Peyer's patch (tissue), 4 donors: Measurements from ENCODE around the gene IL22RA2.

Experiments used
- CTCF ChIP-seq, 6 experiments: fragments of 450-650 bp in 4 of 6; fragments of 200-600 bp in 2 of 6; sonication (generic) in 1 of 6; IDR thresholded peaks; one replicate each; pipeline ENCODE4 v1.5.1; 2017 to 2019; ENCODE audit warnings: antibody characterized with exemption in 6 of 6, mild to moderate bottlenecking in 3 of 6, moderate library complexity in 1 of 6
- POLR2A ChIP-seq, 2 donors: fragments of 450-650 bp; IDR thresholded peaks; one replicate each; pipeline ENCODE4 v1.5.1; 2017; ENCODE audit warnings: antibody characterized with exemption in 2 of 2, mild to moderate bottlenecking in 2 of 2, moderate library complexity in 2 of 2

DNA sequence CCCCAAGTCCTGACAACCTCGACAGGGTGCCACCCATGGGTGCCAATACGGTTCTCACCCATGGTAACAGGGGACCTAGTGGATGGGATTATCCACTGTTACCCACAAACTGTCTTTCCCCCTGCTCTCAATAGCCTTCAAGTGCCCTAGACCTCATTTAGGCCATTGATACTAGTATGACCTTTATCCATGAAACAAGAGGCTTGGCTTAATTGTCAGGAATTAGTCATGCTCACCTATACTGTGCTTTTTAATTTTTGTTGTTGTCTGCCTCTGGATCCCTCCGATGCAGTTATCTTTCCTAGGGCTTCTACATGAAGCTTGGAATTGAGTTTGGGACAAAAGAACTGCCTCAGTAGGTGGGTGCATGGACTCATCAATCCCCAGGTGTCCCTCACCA, 11.8 kb upstream of the IL22RA2 start:
- TF ChIP-seq POLR2A (IDR thresholded peaks at IDR 0.05), result no peak
- no peak for TF ChIP-seq CTCF (IDR thresholded peaks at IDR 0.05)
